Measurements from ENCODE around the gene GATD1.

GRCh38 chr11:722346-722811 is 54.9 kb downstream of the GATD1 start:
- TF ChIP-seq POLR2A (IDR thresholded peaks at IDR 0.05) = no peak
- no peak for TF ChIP-seq CTCF (IDR thresholded peaks at IDR 0.05)

All from Peyer's patch (tissue), 4 donors.